ENCODE measurements around the gene THY1.
"Not testable (repeated sequence)": the region's sequence is repeated elsewhere in the genome, so short reads cannot be mapped to it uniquely, and the experiment has no call there.

The THY1 gene

GRCh38 chr11:119445379-119445778 lies 22.4 kb upstream of the THY1 start:
- DNase-seq = no peak

GRCh38 chr11:119441898-119442243 lies 18.9 kb upstream of the THY1 start:
- DNase-seq = no peak

GRCh38 chr11:119438599-119438998 lies 15.6 kb upstream of the THY1 start:
- no peak for DNase-seq

GRCh38 chr11:119437521-119437920 lies 14.5 kb upstream of the THY1 start:
- not testable (repeated sequence) for DNase-seq

- no peak for DNase-seq
Measured at GRCh38 chr11:119436711-119437110, 13.7 kb upstream of the THY1 start.

- DNase-seq = no peak
Measured at GRCh38 chr11:119436093-119436492, 13.1 kb upstream of the THY1 start.

- DNase-seq = no peak
Measured at GRCh38 chr11:119434591-119435330, 11.8 kb upstream of the THY1 start.

- DNase-seq = no peak
Measured at GRCh38 chr11:119433358-119433725, 10.4 kb upstream of the THY1 start.

- no peak for DNase-seq
Measured at GRCh38 chr11:119432484-119433357, 9.7 kb upstream of the THY1 start.

GRCh38 chr11:119431523-119431922 lies 8.6 kb upstream of the THY1 start:
- no peak for DNase-seq

- DNase-seq = no peak
Measured at GRCh38 chr11:119427279-119427678, 4.3 kb upstream of the THY1 start.

GRCh38 chr11:119426142-119426541 lies 3.2 kb upstream of the THY1 start:
- DNase-seq = no peak

GRCh38 chr11:119424775-119425174 lies 1.8 kb upstream of the THY1 start:
- DNase-seq = no peak

- DNase-seq = no peak
Measured at GRCh38 chr11:119424276-119424675, 1.3 kb upstream of the THY1 start.

GRCh38 chr11:119423509-119424254 lies 710 bp upstream of the THY1 start:
- DNase-seq = no peak

GRCh38 chr11:119421941-119422808 lies 797 bp downstream of the THY1 start:
- DNase-seq = no peak

GRCh38 chr11:119421351-119421750 lies 1.6 kb downstream of the THY1 start:
- no peak for DNase-seq

GRCh38 chr11:119420631-119421030 lies 2.3 kb downstream of the THY1 start:
- no peak for DNase-seq

- DNase-seq = no peak
Measured at GRCh38 chr11:119419834-119420492, 3.0 kb downstream of the THY1 start.

- DNase-seq = no peak
Measured at GRCh38 chr11:119419246-119419645, 3.7 kb downstream of the THY1 start.

GRCh38 chr11:119418759-119419158 lies 4.2 kb downstream of the THY1 start:
- DNase-seq = no peak

All from DMS53 (cell line).